Stimulated activated CD8-positive, alpha-beta memory T cell treated with anti-CD3 and anti-CD28 coated beads, Interleukin-7, amount 100 ng/mL, for 1 hour (primary cell): ENCODE measurements around the gene SPI1.

Experiments
- DNase-seq, 2 donors: peaks; one replicate each; pipeline ENCODE4 v3.0.0-alpha.2; 2020; ENCODE audit warnings: low read depth in 2 of 2

The SPI1 gene

GRCh38 chr11:47388697-47389576, 10.6 kb upstream of the SPI1 start:
- no peak for DNase-seq

GRCh38 chr11:47387944-47388696, 9.8 kb upstream of the SPI1 start:
- DNase-seq = no peak

- DNase-seq = no peak
Observed at GRCh38 chr11:47384498-47384897, 6.2 kb upstream of the SPI1 start.

- no peak for DNase-seq
Observed at GRCh38 chr11:47383071-47383470, 4.7 kb upstream of the SPI1 start.

- no peak for DNase-seq
Observed at GRCh38 chr11:47380078-47380477, 1.7 kb upstream of the SPI1 start.

GRCh38 chr11:47379317-47379716, 970 bp upstream of the SPI1 start:
- no peak for DNase-seq

- no peak for DNase-seq
Observed at GRCh38 chr11:47378836-47379170, 456 bp upstream of the SPI1 start.

GRCh38 chr11:47377571-47378009, 757 bp downstream of the SPI1 start:
- no peak for DNase-seq

GRCh38 chr11:47376525-47377371, 1.6 kb downstream of the SPI1 start:
- no peak for DNase-seq

GRCh38 chr11:47376107-47376524, 2.2 kb downstream of the SPI1 start:
- DNase-seq = no peak

- DNase-seq = no peak
Observed at GRCh38 chr11:47375546-47376085, 2.7 kb downstream of the SPI1 start.

GRCh38 chr11:47375020-47375419, 3.3 kb downstream of the SPI1 start:
- DNase-seq = no peak

- DNase-seq = no peak
Observed at GRCh38 chr11:47374720-47375019, 3.7 kb downstream of the SPI1 start.

- DNase-seq = peak; percentile 60 to 80
Observed at GRCh38 chr11:47373876-47374719, 4.2 kb downstream of the SPI1 start.

- DNase-seq = no peak
Observed at GRCh38 chr11:47372422-47372821, 5.9 kb downstream of the SPI1 start.

GRCh38 chr11:47369676-47370075, 8.7 kb downstream of the SPI1 start:
- DNase-seq = no peak

GRCh38 chr11:47366020-47366490, 12.3 kb downstream of the SPI1 start:
- no peak for DNase-seq

- DNase-seq = no peak
Observed at GRCh38 chr11:47361419-47361818, 16.9 kb downstream of the SPI1 start.

- DNase-seq = no peak
Observed at GRCh38 chr11:47360341-47360740, 18.0 kb downstream of the SPI1 start.

- no peak for DNase-seq
Observed at GRCh38 chr11:47359586-47359985, 18.8 kb downstream of the SPI1 start.

- no peak for DNase-seq
Observed at GRCh38 chr11:47359162-47359561, 19.2 kb downstream of the SPI1 start.
